GM18870 (cell line): Measurements from ENCODE around the gene MYL9.
"Not testable (repeated sequence)": the region's sequence is repeated elsewhere in the genome, so short reads cannot be mapped to it uniquely, and the experiment has no call there.

ENCODE experiments used
- ATAC-seq: cut with Tn5 transposase; IDR thresholded peaks from one replicate; pipeline ENCODE4 v1.9.1; 2021; ENCODE audit warnings: moderate library complexity; ENCODE audit not compliant: unreplicated experiment

The MYL9 gene

DNA sequence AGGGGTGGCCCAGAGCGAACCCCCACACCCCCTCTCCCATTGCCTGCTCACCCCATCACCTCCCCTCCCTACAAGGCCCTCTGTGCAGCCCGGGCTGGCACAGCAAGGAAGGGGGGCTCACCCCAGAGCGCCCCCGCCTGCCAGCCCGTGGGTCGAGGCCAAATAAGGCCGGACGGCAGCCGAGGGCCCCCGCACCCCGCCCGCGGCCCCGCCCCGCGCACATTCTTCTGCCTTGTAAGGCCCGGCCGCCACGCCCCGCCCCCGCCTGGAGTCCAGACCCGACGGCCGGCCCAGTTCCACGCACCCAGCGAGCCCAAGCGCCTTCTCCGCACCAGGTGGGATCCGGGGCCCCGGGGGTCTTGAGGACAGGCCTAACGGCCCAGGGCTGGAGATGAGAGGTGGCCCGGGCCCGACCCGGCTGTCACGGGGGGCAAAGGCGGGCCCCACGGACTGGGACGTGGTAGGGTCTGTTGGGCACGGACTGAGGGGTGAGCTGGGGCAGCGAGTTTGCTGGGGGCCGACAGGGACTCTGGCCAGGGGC is at the start of gene MYL9:
Gene MYL9, plus strand, starts transcription at position 293 of the 541 bp plus-strand sequence. CDS start 3,366 bp downstream, outside the sequence.
- no peak for ATAC-seq

DNA sequence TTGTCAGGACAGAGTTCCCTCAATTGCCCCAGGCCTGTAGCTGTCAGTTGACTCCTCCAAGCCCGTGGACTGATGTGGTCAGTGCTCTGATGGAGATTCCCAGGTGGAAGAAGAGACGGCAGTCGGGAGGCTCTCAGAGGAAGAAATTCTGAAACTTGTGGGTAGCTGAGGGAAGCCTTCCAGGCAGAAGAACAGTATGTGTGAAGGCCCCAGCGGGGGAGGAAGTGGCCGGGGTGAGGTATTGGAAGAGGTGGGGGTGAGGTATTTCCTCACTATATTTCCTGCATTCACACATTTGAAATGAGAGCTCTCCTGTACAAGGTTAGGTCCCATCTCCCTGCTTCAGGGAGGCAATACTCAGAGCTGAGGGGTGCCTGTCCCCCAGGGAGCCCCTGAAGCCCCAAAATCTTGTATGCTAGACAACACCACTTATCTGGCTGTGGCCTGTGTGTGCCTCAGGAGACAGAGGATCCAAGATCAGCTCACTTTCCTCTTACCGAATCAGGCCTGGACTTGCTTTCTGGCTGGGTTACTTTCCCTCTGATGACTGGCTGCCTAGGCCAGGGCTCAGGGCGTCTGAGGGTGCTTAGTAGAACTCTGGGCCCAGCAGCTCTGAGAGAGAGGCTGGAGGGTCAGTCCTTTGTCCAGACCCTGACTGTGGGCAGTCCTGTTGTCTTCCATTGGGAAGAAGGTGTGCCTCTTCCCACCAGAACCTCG is 49.3 kb upstream of the MYL9 start:
- no peak for ATAC-seq

DNA sequence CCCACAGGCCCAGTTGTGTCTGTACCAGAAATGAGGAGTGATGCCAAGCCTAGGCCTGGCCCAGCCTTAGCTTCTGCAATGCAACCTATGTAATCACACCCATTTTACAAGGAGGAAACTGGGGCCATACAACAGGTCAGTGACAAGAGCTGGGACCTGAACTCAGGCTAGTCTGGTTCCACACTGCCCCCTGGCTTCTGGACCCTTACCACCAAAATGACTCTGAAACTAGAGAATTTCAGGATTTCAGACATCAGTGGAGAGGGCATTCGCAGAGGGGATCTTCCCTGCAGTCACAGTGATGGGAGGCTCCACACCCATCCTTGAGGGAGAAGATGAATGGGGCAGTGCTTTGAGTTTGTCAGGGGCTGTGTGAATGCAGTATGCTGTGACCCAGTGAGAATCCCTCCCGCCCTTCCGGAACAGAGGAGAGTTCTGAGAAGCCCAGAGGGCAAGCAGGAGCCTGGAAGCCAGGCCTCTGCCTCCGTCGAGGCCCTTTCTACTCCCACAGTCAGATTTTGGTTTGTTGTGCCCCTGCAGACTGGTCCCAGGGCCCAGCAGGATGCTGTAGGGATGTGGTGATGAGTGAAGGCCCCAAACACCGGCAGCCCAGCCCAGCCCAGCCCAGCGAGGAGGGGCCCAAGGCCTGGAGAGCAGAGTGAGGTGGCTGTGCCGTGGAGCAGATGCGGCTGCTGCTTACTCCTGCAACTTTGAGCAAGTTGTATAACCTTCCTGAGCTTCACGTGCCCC is 48.1 kb upstream of the MYL9 start:
- no peak for ATAC-seq

DNA sequence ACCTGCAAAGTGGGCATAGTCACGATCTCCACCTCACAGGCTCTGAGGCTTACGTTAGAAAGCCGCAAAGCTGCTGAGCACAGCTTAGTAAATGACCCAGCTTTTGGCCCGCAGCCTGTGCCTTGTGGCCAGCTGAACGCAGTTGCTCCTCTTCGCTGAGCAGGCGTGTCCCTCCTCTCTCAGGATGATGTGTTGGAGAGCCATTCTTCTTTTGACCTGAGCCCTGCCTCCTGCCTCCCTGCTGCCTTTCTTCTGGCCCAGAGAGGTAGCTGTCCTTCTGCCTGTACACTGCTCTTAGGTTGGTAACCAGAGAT is 47.6 kb upstream of the MYL9 start:
- ATAC-seq = no peak

DNA sequence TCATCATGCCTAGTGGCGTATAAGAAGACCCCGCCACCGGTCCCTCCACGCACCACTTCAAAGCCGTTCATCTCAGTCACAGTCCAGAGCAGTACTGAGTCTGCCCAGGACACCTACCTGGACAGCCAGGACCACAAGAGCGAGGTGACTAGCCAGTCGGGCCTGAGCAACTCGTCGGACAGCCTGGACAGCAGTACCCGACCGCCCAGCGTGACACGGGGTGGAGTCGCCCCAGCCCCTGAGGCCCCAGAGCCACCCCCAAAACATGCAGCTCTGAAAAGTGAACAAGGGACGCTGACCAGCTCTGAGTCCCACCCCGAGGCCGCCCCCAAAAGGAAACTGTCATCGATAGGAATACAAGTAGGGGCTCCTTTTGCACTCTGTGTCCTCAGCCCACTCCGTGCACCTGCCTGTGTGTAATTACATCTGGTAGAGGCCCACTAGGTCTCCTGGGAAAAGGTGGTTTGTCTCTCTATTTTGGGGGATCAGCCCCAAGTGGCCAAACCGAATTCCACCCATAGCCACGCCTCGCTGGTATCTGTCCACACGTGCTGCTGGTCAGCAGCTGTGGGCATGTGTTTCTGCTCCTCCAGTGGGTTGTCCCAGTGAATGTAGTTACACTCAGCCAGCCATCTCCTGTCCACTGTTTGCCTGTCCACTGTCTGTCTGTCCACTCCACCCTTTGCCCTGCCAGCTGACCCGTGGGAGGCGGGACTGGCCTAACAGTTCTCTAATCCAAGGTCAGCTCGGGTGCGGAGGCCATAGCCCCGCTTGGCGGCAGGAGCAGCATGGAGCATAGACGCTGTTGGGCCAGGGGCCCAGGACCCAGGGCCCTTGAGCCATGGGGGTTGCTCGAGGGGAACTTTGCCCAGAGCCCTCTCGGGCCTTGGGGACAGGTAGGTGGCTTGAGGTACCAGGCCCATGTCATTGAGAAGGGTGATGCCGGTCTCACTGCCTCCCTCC is 44.3 kb upstream of the MYL9 start:
- ATAC-seq = no peak

DNA sequence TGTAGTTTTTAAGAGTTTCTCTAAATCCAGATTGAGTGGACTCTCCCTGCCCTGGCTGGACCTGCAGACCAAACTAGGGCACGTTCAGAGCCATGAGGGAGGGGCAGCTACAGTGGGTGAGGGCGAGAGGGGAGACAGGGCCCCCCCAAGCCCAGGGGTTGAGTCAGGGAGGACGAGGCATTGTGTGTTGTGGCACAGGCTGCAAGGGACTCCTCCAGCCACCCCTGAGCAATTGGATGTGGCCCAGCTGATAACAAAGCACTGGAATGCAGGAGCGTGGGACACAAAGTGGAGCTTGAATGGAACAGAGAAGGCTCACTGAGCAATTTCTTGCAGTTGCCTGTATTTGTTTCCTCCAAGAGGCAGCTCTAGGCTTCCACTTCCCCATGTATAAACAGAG is 43.5 kb upstream of the MYL9 start:
- no peak for ATAC-seq

DNA sequence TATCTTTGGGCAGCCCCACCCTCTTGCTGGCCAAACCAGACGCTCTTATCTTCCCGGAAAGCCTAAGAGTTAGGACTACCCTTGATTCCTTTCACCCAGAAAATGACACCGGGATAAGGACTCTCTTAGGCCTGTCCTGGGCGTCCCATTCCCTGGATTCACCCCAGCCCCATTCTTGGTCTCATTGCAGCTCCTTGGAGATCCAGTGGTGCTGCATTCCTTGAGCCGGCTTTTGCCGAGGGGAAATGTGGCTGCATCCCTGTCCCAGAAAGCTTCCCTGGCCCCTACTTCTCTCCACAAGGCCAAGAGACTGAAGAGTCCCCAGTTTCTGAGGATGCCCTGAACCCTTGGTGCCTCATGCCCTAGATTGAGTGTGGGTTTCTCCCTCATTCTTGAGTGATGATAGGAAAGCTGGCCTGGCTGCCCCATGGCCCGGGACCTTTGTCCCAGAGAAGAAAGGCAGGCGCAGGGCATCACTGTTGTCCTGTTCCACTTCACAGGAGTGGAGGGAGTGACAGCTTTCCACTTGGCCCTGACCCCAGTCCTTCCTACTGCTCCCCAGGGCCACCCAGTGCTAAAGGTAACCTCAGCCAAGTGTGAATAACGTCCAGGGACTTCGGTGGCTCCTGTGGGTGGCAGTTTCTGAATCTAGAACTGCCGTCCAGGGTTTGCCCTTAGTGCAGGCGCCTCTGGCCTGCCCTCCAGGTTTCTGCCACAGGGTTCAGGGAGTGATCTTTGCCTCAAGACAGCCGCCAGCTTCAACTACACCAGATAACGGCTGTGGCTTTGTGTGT is 42.7 kb upstream of the MYL9 start:
- no peak for ATAC-seq

DNA sequence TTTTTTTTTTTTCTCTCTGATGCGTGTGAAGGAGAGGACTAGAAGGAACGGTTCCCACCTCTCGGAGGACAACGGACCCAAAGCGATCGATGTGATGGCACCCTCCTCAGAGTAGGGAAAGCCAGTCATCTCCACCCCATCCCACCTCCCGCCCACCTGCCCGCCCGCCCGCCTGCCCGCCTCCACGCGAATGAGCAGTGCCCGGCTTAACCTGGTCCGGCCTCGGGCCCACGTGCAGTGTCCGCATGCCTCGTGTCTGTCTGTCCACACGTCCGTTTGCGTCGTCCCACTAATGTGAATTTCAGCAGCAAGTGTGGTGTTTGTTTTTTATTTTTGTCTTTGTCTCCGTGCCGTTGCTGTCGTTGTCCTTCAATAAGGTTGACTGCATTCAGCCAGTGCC is 42.1 kb upstream of the MYL9 start:
- ATAC-seq = no peak

DNA sequence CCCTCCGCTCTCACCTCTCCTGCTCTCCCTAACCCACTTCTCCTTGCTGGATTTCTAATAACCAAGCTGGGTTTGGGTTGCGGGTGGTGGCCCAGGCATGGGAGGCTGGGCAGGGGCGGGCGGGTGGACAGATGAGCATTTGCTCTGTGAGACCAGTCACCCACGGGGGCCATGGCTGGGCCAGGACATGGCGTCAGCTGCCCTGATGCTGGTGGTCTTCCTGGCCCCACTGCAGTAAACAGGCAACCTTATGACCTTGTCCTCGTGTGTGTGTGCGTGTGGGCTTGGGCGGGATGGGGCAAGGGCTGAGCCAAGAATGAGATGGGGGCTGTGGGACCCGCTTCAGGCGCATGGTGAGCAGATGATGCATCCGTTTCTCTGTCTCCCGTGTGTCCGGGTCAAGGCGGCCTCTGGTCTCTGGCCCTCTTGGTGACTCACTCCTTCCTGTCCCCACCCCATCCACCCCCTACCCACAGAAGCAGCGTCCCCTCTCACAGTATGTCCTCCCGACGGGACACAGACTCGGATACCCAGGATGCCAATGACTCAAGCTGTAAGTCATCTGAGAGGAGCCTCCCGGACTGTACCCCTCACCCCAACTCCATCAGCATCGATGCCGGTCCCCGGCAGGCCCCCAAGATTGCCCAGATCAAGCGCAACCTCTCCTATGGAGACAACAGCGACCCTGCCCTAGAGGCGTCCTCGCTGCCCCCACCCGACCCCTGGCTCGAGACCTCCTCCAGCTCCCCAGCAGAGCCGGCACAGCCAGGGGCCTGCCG is 41.4 kb upstream of the MYL9 start:
- ATAC-seq = no peak

DNA sequence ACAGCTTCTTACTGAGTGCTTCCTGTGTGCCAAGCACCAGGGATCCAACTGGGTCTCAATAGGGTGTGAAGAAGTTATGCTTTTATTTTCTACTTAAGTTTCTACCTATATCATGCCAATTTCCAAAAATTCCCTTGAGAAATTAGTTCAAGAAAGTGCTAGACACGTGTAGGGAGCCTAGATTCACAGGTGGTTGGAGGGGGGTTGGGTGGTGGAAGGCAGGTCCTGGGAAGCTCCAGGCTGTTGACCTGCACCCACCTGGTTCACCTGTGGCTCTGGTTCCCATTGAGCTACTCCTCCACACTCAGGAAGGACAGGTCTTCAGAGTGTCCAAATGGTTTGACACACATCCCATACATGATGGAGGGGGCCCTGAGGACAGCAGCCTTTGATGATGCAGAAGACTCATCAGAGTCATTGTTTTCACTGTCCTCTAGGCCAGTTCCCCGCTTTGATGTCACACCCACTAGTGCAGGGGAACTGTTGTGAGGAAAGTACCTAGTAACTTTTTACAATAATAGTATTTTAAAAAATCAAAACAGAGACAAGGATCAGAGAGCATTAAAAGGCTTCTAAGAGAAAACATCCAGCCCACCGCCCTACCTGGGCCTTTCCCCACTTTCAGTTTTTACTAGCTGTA is 39.8 kb upstream of the MYL9 start:
- no peak for ATAC-seq

DNA sequence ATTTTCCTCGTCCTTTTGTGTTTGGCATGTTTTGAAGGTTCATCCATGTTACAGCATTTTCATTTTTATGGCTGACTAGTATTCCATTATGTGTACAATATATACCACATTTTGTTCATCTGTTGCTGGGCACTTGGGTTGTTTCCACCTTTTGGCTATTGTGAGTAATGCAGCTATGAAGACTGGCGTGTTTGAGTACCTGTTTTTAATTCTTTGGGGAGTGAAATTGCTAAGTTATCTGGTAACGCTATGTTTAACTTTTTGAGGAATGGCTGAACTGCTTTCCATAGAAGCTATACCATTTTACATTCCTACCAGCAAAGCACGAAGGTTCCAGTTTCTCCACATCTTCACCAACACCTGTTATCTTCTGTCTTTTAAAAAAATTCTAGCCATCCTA is 37.0 kb upstream of the MYL9 start:
- ATAC-seq = no peak

DNA sequence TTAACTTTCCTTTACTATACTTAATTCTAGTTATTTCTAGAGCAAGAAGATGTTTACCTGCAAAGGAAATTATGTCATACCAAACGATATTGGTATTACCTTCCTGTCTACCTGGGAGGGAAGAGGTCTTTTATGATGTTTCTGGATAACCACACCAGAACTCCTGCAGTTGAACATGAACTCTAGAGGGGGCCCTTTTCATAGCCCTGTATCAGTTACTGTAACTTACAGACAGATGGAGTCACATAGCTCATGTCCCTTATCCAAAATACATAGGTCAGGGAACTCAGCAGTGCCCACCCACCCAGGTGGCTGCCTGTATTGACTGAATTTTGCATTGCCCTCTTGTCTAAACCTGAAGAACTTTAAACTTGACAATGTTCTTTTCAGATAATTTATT is 35.1 kb upstream of the MYL9 start:
- no peak for ATAC-seq

DNA sequence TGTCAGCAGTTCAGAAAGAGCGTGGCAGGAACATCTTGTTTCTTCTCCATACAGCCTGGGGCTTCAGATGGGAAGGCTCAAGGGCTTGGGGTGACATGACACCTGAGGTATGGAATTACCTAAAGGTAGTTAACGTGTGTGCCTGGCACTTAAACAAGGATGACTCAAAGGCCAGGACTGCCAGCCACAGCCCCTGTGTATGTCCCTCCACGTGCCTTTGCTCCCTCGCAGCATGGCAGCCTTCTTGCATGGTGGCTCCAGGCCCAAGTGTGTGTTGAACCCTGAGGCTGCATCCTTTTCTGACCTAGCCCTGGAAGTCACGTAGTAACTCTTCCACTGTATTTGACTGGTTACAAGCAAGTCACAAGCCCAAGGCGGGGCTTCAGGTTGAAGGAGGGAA is 33.6 kb upstream of the MYL9 start:
- ATAC-seq = no peak

DNA sequence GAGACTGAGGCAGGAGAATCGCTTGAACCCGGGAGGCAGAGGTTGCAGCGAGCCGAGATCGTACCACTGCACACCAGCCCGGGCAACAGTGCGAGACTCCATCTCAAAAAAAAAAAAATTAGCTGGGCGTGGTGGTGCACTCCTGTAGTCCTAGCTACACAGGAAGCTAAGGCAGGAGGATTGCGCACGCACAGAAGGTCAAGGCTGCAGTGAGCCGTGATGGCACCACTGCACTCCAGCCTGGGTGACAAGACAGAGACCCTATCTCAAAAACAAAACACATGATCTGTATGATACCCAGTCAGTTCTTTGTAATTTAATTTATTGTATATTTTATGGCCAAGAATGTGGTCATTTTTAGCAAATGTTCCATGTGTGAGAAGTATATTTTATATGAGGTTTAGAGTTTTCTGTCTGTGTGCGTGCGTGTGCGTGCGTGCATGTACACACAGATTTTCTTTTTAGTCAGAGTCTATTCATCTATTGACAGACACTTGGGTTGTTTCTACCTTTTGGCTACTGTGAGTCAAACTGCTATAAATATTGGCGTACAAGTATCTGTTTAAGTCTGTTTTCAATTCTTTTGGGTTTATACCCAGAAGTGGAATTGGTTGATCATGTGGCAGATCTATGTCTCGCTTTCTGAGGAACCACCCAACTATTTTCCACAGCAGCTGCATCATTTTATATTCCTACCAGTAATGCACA is 22.2 kb upstream of the MYL9 start:
- ATAC-seq = no peak

DNA sequence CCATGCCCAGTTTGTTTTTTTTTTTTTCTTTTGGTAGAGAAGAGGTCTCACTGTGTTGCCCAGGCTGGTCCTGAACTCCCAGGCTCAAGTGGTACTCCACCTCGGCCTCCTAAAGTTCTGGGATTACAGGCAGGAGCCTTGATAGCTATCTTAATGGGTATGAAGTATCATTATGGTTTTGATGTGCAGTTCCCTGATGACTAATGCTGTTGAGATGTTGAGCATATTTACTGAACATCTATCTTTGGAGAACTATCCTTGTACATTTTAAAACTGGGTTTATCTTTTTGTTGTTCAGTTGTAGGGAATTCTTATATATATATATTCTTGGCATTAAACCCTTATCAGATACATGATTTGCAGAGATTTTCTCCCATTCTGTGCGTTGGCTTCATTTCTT is 21.4 kb upstream of the MYL9 start:
- ATAC-seq = no peak

DNA sequence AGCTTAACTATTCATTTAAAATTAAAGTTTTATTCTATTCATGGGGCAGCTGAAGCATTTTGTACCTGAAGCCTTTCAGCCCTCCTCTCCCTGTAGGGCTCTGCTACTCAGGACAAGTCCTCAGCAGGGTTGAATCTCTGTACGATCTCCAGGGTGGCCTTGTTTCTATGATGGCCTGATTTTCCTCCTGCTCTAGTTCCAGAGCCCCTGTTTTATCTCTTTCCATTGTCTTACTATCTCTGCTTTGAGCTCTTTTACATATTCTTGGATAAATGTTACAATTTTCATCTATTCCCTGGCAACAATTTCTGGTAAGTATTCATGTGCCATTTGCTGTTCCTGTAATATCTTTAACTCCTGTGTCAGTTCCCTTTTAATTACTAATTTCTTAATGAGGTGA is 19.8 kb upstream of the MYL9 start:
- no peak for ATAC-seq

DNA sequence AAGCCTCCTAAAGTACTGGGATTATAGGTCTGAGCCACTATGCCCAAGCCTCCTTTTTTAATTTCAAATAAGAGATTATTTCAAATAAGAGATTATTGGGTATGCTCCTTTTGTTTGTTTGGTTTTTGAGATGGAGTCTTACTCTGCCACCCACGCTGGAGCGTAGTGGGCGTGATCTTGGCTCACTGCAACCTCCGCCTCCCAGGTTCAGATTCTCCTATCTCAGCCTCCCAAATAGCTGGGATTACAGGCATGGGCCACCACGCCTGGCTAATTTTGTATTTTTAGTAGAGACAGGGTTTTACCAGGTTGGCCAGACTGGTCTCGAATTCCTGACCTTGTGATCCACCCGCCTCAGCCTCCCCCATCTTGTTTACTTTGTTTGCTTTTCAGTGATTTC is 18.9 kb upstream of the MYL9 start:
- ATAC-seq = not testable (repeated sequence)

DNA sequence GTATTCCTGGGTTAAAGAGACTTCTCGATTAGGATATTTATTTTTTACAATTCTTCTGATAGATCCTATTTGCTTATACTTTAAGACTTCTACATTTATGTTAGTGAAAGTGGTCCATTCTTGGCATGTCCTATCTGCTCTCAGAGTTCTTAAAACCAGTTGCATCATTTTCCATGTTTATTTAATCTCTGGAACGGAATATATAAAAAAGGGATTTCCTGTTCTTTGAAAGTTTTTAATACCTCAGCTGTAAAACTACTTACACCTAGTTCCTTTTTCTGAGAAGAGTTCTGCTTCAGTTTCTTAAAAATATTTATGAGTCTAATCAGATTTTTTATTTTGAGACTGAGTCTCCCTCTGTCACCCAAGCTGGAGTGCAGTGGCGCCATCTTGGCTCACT is 18.0 kb upstream of the MYL9 start:
- ATAC-seq = no peak
